Fibroblast of villous mesenchyme (primary cell): ENCODE results near the gene RAB11FIP5. TPM values are rescaled to one million over a fixed set of nuclear protein-coding genes. Genes with fewer than 3 reads are reported as not detected.
A peak's percentile ranks its signal among the peaks of the same experiment; 100 is the strongest.

Experiments used
- DNase-seq: peaks from one replicate; pipeline ENCODE4 v3.0.0-alpha.2; 2010; ENCODE audit warnings: low read depth
- H3K4me3 ChIP-seq: 2 replicates; pipeline ENCODE4 v1.5.1; 2011; ENCODE audit warnings: low read depth, mild to moderate bottlenecking, low read length
- CTCF ChIP-seq: IDR thresholded peaks from 2 replicates; pipeline ENCODE4 v1.5.1; 2012; ENCODE audit warnings: low read depth, mild to moderate bottlenecking, low read length; ENCODE audit not compliant: insufficient read depth
- total RNA-seq: library from RNA; depleted of rRNA; stranded (reverse); fragments of >200 nt; gene quantifications from 2 replicates; pipeline ENCODE4 v1.2.3, GENCODE V29; 2012

RAB11FIP5 gene
- total RNA-seq, 1 donor, result 31.5 TPM

- TF ChIP-seq CTCF, result no peak
- DNase-seq, result no peak
These were observed 80.7 kb downstream of the RAB11FIP5 start for GRCh38 chr2:73031725-73032701.

GRCh38 chr2:73031095-73031678 lies 81.6 kb downstream of the RAB11FIP5 start:
- DNase-seq, result no peak
- no peak for TF ChIP-seq CTCF
- H3K4me3 ChIP-seq, result no peak overlapping the region

More at GRCh38 chr2:73031725-73032701, 80.7 kb downstream of the RAB11FIP5 start:
- H3K4me3 ChIP-seq, result no peak overlapping the region

- DNase-seq, result peak; percentile 28
- TF ChIP-seq CTCF, result no peak
- H3K4me3 ChIP-seq, result no peak overlapping the region
These were observed 83.9 kb downstream of the RAB11FIP5 start for GRCh38 chr2:73028841-73029240.

- TF ChIP-seq CTCF, result no peak
- DNase-seq, result no peak
These were observed 85.4 kb downstream of the RAB11FIP5 start for GRCh38 chr2:73027340-73027739.

GRCh38 chr2:73023497-73023896 lies 89.3 kb downstream of the RAB11FIP5 start:
- no peak overlapping the region for H3K4me3 ChIP-seq
- no peak for DNase-seq
- no peak for TF ChIP-seq CTCF

More at GRCh38 chr2:73027340-73027739, 85.4 kb downstream of the RAB11FIP5 start:
- H3K4me3 ChIP-seq, result no peak overlapping the region

Other genes with a start within 250 kb of the RAB11FIP5 start
- 17.7 and 22.0 TPM in 2 replicates for gene SPR, start 225.5 kb downstream of the RAB11FIP5 start, total RNA-seq
- gene EMX1, start 195.4 kb downstream of the RAB11FIP5 start, total RNA-seq, result not detected in 2 replicates
- gene SFXN5, start 41.2 kb downstream of the RAB11FIP5 start, total RNA-seq, result 12.1 and 16.8 TPM in 2 replicates
- gene NOTO, start 89.6 kb upstream of the RAB11FIP5 start, total RNA-seq, result not detected in 2 replicates
- 20.7 and 20.9 TPM in 2 replicates for gene SMYD5, start 101.3 kb upstream of the RAB11FIP5 start, total RNA-seq
- gene PRADC1, start 120.3 kb upstream of the RAB11FIP5 start, total RNA-seq, result 14.2 and 18.1 TPM in 2 replicates
- 247 and 330 TPM in 2 replicates for gene CCT7, start 121.4 kb upstream of the RAB11FIP5 start, total RNA-seq
- 1.3 and 1.6 TPM in 2 replicates for gene FBXO41, start 171.5 kb upstream of the RAB11FIP5 start, total RNA-seq
- not detected in 2 replicates for gene EGR4, start 180.6 kb upstream of the RAB11FIP5 start, total RNA-seq